PFSK-1 (cell line): ENCODE measurements around the gene FUCA2.

Experiments
- FOXP2 ChIP-seq: optimal IDR thresholded peaks from 2 replicates; pipeline ENCODE3; 2011; ENCODE audit warnings: borderline replicate concordance, control low read depth, inconsistent platforms; ENCODE audit not compliant: insufficient read depth; ENCODE audit errors: extremely low read length, extremely low read depth
- POLR2AphosphoS5 ChIP-seq: IDR thresholded peaks from 2 replicates; pipeline ENCODE4 v1.6.1; 2012; ENCODE audit warnings: low read depth, mild to moderate bottlenecking, control low read depth, low read length, moderate library complexity
- SIN3A ChIP-seq: IDR thresholded peaks from 2 replicates; pipeline ENCODE4 v1.6.1; 2012; ENCODE audit warnings: mild to moderate bottlenecking, low read length, moderate library complexity, borderline replicate concordance; ENCODE audit not compliant: insufficient read depth
- TAF1 ChIP-seq: IDR thresholded peaks from 2 replicates; pipeline ENCODE4 v1.6.1; 2012; ENCODE audit warnings: low read length, control low read depth, borderline replicate concordance; ENCODE audit not compliant: insufficient read depth
- TF ChIP-seq, protein P1 (sequence below), 2 experiments: IDR thresholded peaks; 2 replicates each; pipeline versions ENCODE4 v1.6.1 to v1.8.0; 2011 to 2012; ENCODE audit warnings: low read depth in 2 of 2, low read length in 2 of 2, control low read depth in 1 of 2, inconsistent platforms in 1 of 2, mild to moderate bottlenecking in 1 of 2, moderate library complexity in 1 of 2; ENCODE audit not compliant: insufficient read depth in 1 of 2

Gene FUCA2

GRCh38 chr6:143540192-143540591 is 28.7 kb upstream of the FUCA2 start:
- no peak for TF ChIP-seq TAF1
- TF ChIP-seq FOXP2: no peak
- TF ChIP-seq POLR2AphosphoS5: no peak
- no peak for TF ChIP-seq SIN3A
- TF ChIP-seq, protein P1, sequence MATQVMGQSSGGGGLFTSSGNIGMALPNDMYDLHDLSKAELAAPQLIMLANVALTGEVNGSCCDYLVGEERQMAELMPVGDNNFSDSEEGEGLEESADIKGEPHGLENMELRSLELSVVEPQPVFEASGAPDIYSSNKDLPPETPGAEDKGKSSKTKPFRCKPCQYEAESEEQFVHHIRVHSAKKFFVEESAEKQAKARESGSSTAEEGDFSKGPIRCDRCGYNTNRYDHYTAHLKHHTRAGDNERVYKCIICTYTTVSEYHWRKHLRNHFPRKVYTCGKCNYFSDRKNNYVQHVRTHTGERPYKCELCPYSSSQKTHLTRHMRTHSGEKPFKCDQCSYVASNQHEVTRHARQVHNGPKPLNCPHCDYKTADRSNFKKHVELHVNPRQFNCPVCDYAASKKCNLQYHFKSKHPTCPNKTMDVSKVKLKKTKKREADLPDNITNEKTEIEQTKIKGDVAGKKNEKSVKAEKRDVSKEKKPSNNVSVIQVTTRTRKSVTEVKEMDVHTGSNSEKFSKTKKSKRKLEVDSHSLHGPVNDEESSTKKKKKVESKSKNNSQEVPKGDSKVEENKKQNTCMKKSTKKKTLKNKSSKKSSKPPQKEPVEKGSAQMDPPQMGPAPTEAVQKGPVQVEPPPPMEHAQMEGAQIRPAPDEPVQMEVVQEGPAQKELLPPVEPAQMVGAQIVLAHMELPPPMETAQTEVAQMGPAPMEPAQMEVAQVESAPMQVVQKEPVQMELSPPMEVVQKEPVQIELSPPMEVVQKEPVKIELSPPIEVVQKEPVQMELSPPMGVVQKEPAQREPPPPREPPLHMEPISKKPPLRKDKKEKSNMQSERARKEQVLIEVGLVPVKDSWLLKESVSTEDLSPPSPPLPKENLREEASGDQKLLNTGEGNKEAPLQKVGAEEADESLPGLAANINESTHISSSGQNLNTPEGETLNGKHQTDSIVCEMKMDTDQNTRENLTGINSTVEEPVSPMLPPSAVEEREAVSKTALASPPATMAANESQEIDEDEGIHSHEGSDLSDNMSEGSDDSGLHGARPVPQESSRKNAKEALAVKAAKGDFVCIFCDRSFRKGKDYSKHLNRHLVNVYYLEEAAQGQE (IDR thresholded peaks at IDR 0.05; ENCODE audit: insufficient read depth in 1 of 2, low read depth in 2 of 2, low read length in 2 of 2): no peak

DNA sequence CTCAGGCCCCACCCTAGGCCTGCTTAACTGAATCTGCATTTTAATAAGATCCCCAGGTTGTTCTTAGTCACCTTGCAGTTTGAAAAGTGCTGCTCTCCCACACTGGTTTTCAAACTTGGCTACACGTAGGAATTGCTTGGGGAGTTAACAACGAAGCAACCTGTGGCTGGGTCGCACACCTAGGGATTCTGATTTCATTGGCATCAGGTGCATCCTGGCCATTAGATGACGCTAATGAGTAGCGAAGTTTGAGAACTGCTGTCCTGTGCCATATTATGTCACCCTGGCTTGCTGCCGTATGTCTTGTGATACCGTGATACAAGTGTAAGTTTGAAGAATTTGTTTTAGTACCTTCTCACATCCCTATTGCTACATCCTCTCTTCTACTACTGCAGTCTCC is 28.2 kb upstream of the FUCA2 start:
- TF ChIP-seq TAF1 (no peak), POLR2AphosphoS5 (no peak), SIN3A (no peak), FOXP2 (no peak)
- TF ChIP-seq, protein P1 (IDR thresholded peaks at IDR 0.05; ENCODE audit: insufficient read depth in 1 of 2, low read depth in 2 of 2, low read length in 2 of 2): no peak

- TF ChIP-seq TAF1: no peak
- TF ChIP-seq SIN3A: no peak
- TF ChIP-seq, protein P1 (IDR thresholded peaks at IDR 0.05; ENCODE audit: insufficient read depth in 1 of 2, low read depth in 2 of 2, low read length in 2 of 2): no peak
- no peak for TF ChIP-seq POLR2AphosphoS5
- no peak for TF ChIP-seq FOXP2
Measured at GRCh38 chr6:143539106-143539505, 27.6 kb upstream of the FUCA2 start.

DNA sequence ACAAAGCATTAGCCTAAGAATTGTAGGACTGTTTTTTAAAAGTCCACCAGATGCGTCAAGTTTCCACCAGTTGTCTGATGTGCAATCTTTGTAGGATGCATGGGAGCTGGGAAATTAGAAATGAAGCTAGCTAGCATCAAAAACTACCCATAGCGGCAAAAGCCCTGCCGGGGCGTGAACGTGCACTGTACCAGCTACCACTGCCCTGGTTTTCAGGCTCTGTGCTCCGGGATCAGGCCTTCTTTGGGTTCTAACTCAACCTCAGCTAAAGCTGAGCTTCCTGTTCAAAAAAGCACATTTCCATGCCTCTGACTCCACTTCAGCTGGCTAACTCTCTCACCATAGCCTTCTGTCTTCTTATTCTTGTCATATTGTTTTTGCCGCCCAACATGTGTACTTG is 26.9 kb upstream of the FUCA2 start:
- TF ChIP-seq FOXP2 (no peak), TAF1 (no peak)

DNA sequence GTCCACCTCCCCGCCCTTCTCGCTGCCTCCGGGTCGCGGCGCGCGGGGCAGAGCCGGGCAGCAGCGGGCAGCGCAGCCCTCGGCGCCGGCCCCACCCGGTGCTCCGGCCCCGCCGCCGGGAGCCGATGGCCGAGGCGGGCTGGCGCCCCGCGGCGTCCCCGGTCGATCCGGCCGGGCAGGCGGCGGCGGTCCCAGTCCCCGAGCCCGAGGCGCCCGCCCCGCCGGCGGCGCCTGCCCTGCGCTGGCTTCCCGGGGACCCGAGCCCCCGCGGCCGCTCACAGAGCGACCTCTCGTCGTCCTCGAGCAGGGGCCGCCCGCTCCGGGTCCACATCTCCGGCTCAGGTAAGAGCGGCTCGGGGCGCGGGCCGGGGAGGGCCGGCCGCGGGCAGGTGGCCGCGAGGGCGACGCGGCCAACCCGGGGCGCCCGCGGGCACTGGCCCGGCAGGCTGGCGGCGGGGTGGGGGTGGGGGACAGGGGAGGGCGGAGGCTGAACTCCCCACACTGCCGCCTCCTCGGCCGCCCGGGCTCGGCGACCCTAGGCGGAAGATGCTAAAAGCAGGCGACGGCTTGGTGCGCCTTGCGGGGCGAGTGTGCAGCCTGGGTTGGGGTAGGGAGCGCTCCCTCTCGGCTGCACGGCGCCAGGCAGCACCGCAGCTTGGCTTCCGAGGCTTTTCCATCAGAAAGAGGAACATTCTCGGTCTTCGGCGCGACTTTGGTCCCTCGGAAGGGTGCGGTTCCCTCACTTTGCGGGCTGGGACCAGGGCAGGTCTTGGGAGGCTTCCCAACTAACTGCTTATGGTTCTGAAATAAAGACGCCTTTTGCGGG is 25.6 kb upstream of the FUCA2 start:
- TF ChIP-seq SIN3A (no peak), FOXP2 (no peak), POLR2AphosphoS5 (no peak), TAF1 (no peak)
- TF ChIP-seq, protein P1 (IDR thresholded peaks at IDR 0.05; ENCODE audit: insufficient read depth in 1 of 2, low read depth in 2 of 2, low read length in 2 of 2): no peak
